ENCODE results near the gene ASTN2.

ASTN2 gene

DNA sequence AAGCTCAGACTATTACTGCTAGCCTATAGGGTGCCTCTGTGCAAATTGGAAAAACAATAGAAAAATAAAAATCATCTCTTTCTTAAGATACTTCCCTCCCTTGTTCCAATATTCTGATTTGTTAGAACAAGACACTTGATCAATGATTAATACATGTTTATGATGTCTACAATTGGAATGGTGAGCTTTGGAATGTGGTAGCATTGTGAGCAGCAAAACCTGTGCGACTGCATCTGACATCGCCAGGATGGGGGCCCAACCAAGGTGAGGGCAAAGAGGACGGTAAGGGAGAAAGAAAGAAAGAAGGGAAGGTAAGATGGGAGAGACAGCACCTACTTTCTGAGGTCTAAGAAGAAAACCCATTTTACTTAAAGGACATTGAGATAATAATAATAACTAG is 910.8 kb downstream of the ASTN2 start:
- Histone ChIP-seq H4K91ac (ENCODE audit: low read depth, low read length, poor library complexity) (no peak overlapping the region), H3K9ac (ENCODE audit: low read depth, low read length, poor library complexity) (no peak overlapping the region), H3K4me3 (ENCODE audit: low read length in 2 of 2) (no peak overlapping the region), H3K18ac (ENCODE audit: low read length) (no peak overlapping the region), H4K8ac (ENCODE audit: low read depth, low read length) (no peak overlapping the region), H3K4ac (ENCODE audit: low read length) (no peak overlapping the region), H3K14ac (ENCODE audit: low read length) (no peak overlapping the region), H3K23ac (ENCODE audit: low read depth, low read length, poor library complexity) (no peak overlapping the region), H3K27ac (replicated peaks; ENCODE audit: low read length) (no peak overlapping the region), H3K9me3 (replicated peaks in 1 of 2; ENCODE audit: control insufficient read depth in 2 of 2, insufficient read depth in 1 of 2, low read depth in 1 of 2, low read length in 2 of 2) (no peaks in the 10 kb centered on the region), H2BK5ac (ENCODE audit: low read length) (no peak overlapping the region), H3K4me1 (ENCODE audit: control insufficient read depth in 2 of 2, insufficient read depth in 1 of 2, low read depth in 1 of 2, low read length in 2 of 2) (peaks cover 2 to 3% of the 10 kb centered on the region in 2 donors), H3K27me3 (ENCODE audit: control insufficient read depth in 3 of 3, insufficient read depth in 3 of 3, low read depth in 1 of 3, low read length in 3 of 3) (no peaks in the 10 kb centered on the region), H2AFZ (ENCODE audit: low read length) (no peak overlapping the region), H3K4me2 (ENCODE audit: insufficient read depth, low read length, poor library complexity, severe bottlenecking) (no peak overlapping the region), H3K36me3 (replicated peaks in 1 of 2; ENCODE audit: control insufficient read depth in 2 of 2, insufficient read depth in 2 of 2, low read length in 2 of 2) (no peaks in the 10 kb centered on the region), H2AK5ac (ENCODE audit: low read depth, low read length) (no peak overlapping the region), H2BK12ac (ENCODE audit: low read length) (no peak overlapping the region), H2BK15ac (ENCODE audit: low read length) (no peak overlapping the region), H2BK120ac (ENCODE audit: low read depth, low read length) (no peak overlapping the region), H3K79me1 (ENCODE audit: low read depth, low read length) (no peaks in the 10 kb centered on the region)
- whole genome bisulfite sequencing, 2 donors (ENCODE audit: extremely low coverage in 2 of 2, insufficient read length in 2 of 2, insufficient replicate concordance in 1 of 2): no CpG with 5 or more reads among the region's 3 CpGs
- DNase-seq (ENCODE audit: low spot score): no peak

GRCh38 chr9:116502746-116503145 is 912.1 kb downstream of the ASTN2 start:
- Histone ChIP-seq H2BK120ac (ENCODE audit: low read depth, low read length) (no peak overlapping the region), H3K4me3 (ENCODE audit: low read length in 2 of 2) (no peak overlapping the region), H2BK5ac (ENCODE audit: low read length) (no peak overlapping the region), H3K23ac (ENCODE audit: low read depth, low read length, poor library complexity) (no peak overlapping the region), H4K8ac (ENCODE audit: low read depth, low read length) (no peak overlapping the region), H3K9me3 (replicated peaks in 1 of 2; ENCODE audit: control insufficient read depth in 2 of 2, insufficient read depth in 1 of 2, low read depth in 1 of 2, low read length in 2 of 2) (no peaks in the 10 kb centered on the region), H3K9ac (ENCODE audit: low read depth, low read length, poor library complexity) (no peak overlapping the region), H2AK5ac (ENCODE audit: low read depth, low read length) (no peak overlapping the region), H4K91ac (ENCODE audit: low read depth, low read length, poor library complexity) (no peak overlapping the region), H3K27ac (replicated peaks; ENCODE audit: low read length) (no peak overlapping the region), H2BK12ac (ENCODE audit: low read length) (no peak overlapping the region), H2AFZ (ENCODE audit: low read length) (no peak overlapping the region), H2BK15ac (ENCODE audit: low read length) (no peak overlapping the region), H3K79me1 (ENCODE audit: low read depth, low read length) (no peaks in the 10 kb centered on the region), H3K4ac (ENCODE audit: low read length) (no peak overlapping the region), H3K27me3 (ENCODE audit: control insufficient read depth in 3 of 3, insufficient read depth in 3 of 3, low read depth in 1 of 3, low read length in 3 of 3) (no peaks in the 10 kb centered on the region), H3K4me2 (ENCODE audit: insufficient read depth, low read length, poor library complexity, severe bottlenecking) (no peak overlapping the region), H3K14ac (ENCODE audit: low read length) (no peak overlapping the region), H3K4me1 (ENCODE audit: control insufficient read depth in 2 of 2, insufficient read depth in 1 of 2, low read depth in 1 of 2, low read length in 2 of 2) (peaks cover 2 to 3% of the 10 kb centered on the region in 2 donors), H3K36me3 (replicated peaks in 1 of 2; ENCODE audit: control insufficient read depth in 2 of 2, insufficient read depth in 2 of 2, low read length in 2 of 2) (no peaks in the 10 kb centered on the region), H3K18ac (ENCODE audit: low read length) (no peak overlapping the region)
- DNase-seq (ENCODE audit: low spot score): no peak

DNA sequence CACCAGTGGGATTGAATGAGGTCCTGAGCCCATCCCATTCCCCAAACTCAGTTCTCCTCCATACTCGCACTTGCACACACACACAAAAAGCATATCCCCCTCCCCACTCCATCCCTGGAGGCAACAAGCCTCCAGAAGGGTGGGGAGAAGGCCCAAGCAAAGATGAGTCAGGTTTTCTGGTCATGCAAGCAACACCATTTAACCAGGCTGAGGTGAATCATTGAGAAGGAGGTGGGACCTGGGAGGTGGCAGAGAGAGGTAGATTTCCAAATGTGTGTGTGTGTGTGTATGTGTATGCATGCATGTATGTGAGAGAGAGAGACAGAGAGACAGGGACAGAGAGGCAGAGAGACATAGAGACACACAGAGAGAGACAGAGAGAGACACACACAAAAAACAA is 913.0 kb downstream of the ASTN2 start:
- no peak overlapping the region for H3K27ac ChIP-seq (replicated peaks; ENCODE audit: low read length)
- peaks cover 2 to 3% of the 10 kb centered on the region in 2 donors for H3K4me1 ChIP-seq (ENCODE audit: control insufficient read depth in 2 of 2, insufficient read depth in 1 of 2, low read depth in 1 of 2, low read length in 2 of 2)
- no peak overlapping the region for H3K4ac ChIP-seq (ENCODE audit: low read length)
- H4K8ac ChIP-seq (ENCODE audit: low read depth, low read length): no peak overlapping the region
- H3K4me2 ChIP-seq (ENCODE audit: insufficient read depth, low read length, poor library complexity, severe bottlenecking): no peak overlapping the region
- H3K4me3 ChIP-seq (ENCODE audit: low read length in 2 of 2): no peak overlapping the region
- no peaks in the 10 kb centered on the region for H3K36me3 ChIP-seq (replicated peaks in 1 of 2; ENCODE audit: control insufficient read depth in 2 of 2, insufficient read depth in 2 of 2, low read length in 2 of 2)
- no peaks in the 10 kb centered on the region for H3K79me1 ChIP-seq (ENCODE audit: low read depth, low read length)
- H4K91ac ChIP-seq (ENCODE audit: low read depth, low read length, poor library complexity): no peak overlapping the region
- H3K23ac ChIP-seq (ENCODE audit: low read depth, low read length, poor library complexity): no peak overlapping the region
- no peaks in the 10 kb centered on the region for H3K9me3 ChIP-seq (replicated peaks in 1 of 2; ENCODE audit: control insufficient read depth in 2 of 2, insufficient read depth in 1 of 2, low read depth in 1 of 2, low read length in 2 of 2)
- no peak overlapping the region for H2BK120ac ChIP-seq (ENCODE audit: low read depth, low read length)
- no peak overlapping the region for H2BK15ac ChIP-seq (ENCODE audit: low read length)
- no peak overlapping the region for H3K9ac ChIP-seq (ENCODE audit: low read depth, low read length, poor library complexity)
- no peak overlapping the region for H3K14ac ChIP-seq (ENCODE audit: low read length)
- H3K18ac ChIP-seq (ENCODE audit: low read length): no peak overlapping the region
- no peak overlapping the region for H2BK12ac ChIP-seq (ENCODE audit: low read length)
- DNase-seq (ENCODE audit: low spot score): no peak
- no peaks in the 10 kb centered on the region for H3K27me3 ChIP-seq (ENCODE audit: control insufficient read depth in 3 of 3, insufficient read depth in 3 of 3, low read depth in 1 of 3, low read length in 3 of 3)
- H2AK5ac ChIP-seq (ENCODE audit: low read depth, low read length): no peak overlapping the region
- no peak overlapping the region for H2BK5ac ChIP-seq (ENCODE audit: low read length)
- no CpG with 5 or more reads among the region's 1 CpG for WGBS, 2 donors (ENCODE audit: extremely low coverage in 2 of 2, insufficient read length in 2 of 2, insufficient replicate concordance in 1 of 2)
- H2AFZ ChIP-seq (ENCODE audit: low read length): no peak overlapping the region

DNA sequence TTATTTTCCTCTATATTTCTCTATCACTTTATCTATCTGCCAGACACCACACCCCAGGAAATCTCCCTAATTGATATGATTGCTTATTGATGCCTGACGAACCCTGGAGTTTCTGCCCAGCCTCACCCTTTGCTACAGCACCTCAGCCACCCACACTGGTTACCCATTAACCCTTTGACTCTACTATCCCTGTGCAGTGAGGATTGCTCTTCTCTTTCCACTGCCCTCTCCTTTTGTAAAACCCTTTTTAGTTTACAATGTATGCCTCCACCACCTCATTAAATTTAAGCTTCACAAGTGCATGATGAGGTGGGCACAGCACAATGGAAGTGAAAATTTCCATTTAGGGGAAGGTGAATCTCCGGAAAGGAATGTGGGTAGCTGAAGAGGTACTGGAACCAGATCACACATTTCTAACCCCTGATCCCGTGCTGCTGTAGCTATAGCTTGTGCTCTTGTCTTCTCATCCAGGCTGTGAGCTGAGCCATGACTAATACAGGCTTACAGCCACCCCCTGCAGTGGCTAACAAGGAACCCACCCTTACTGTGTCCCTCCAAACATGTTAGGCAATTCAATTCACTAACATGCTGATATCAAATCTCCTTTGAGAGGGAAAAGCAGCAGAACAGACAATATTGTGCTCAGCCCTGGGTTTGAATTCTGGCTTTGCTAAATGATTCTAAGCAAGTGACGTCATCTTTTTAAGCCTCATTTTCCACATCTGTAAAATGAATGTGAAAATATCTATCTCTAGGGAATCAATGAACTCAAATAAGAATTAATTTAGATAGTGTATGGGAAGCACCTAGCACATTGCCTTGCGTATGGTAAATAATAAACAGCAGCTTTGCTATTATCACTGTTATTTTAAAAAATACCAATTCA is 914.6 kb downstream of the ASTN2 start:
- DNase-seq (ENCODE audit: low spot score): no peak
- Histone ChIP-seq H4K91ac (ENCODE audit: low read depth, low read length, poor library complexity) (no peak overlapping the region), H2BK12ac (ENCODE audit: low read length) (no peak overlapping the region)

More for the DNA sequence above, 914.6 kb downstream of the ASTN2 start:
- Histone ChIP-seq H3K27ac (replicated peaks; ENCODE audit: low read length) (no peak overlapping the region), H2BK120ac (ENCODE audit: low read depth, low read length) (no peak overlapping the region), H3K9me3 (replicated peaks in 1 of 2; ENCODE audit: control insufficient read depth in 2 of 2, insufficient read depth in 1 of 2, low read depth in 1 of 2, low read length in 2 of 2) (no peaks in the 10 kb centered on the region), H3K27me3 (ENCODE audit: control insufficient read depth in 3 of 3, insufficient read depth in 3 of 3, low read depth in 1 of 3, low read length in 3 of 3) (no peaks in the 10 kb centered on the region), H3K79me1 (ENCODE audit: low read depth, low read length) (no peaks in the 10 kb centered on the region), H2AFZ (ENCODE audit: low read length) (no peak overlapping the region), H3K18ac (ENCODE audit: low read length) (no peak overlapping the region), H3K4ac (ENCODE audit: low read length) (no peak overlapping the region), H3K4me3 (ENCODE audit: low read length in 2 of 2) (no peak overlapping the region), H3K14ac (ENCODE audit: low read length) (no peak overlapping the region), H4K8ac (ENCODE audit: low read depth, low read length) (no peak overlapping the region), H3K36me3 (replicated peaks in 1 of 2; ENCODE audit: control insufficient read depth in 2 of 2, insufficient read depth in 2 of 2, low read length in 2 of 2) (no peaks in the 10 kb centered on the region), H3K23ac (ENCODE audit: low read depth, low read length, poor library complexity) (no peak overlapping the region), H3K4me2 (ENCODE audit: insufficient read depth, low read length, poor library complexity, severe bottlenecking) (no peak overlapping the region), H3K4me1 (ENCODE audit: control insufficient read depth in 2 of 2, insufficient read depth in 1 of 2, low read depth in 1 of 2, low read length in 2 of 2) (peaks cover 2 to 3% of the 10 kb centered on the region in 2 donors), H2BK5ac (ENCODE audit: low read length) (no peak overlapping the region), H3K9ac (ENCODE audit: low read depth, low read length, poor library complexity) (no peak overlapping the region), H2AK5ac (ENCODE audit: low read depth, low read length) (no peak overlapping the region), H2BK15ac (ENCODE audit: low read length) (no peak overlapping the region)
- WGBS, 2 donors (ENCODE audit: extremely low coverage in 2 of 2, insufficient read length in 2 of 2, insufficient replicate concordance in 1 of 2): no CpG with 5 or more reads among the region's 5 CpGs
